Esophagus squamous epithelium (tissue), 5 donors: ENCODE results near the gene PRR14L. TPM values are rescaled to one million over a fixed set of nuclear protein-coding genes. Genes with fewer than 3 reads are reported as not detected.

Experiments used
- DNase-seq: peaks from one replicate; lab custom pipeline; 2025; lab: John Stamatoyannopoulos, UW
- H3K27ac ChIP-seq, 4 donors: fragments of 200-600 bp; sonication (generic); one replicate each; pipeline ENCODE4 v1.5.1; 2016 to 2019; ENCODE audit warnings: mild to moderate bottlenecking in 1 of 4
- H3K27me3 ChIP-seq, 4 donors: fragments of 200-600 bp; sonication (generic); 1 replicate in 3 of 4; 2 replicates in 1 of 4; pipeline versions ENCODE4 v1.5.1 to v1.6.0; 2017 to 2021; ENCODE audit warnings: antibody characterized with exemption in 1 of 4
- H3K36me3 ChIP-seq, 3 donors: fragments of 200-600 bp; sonication (generic); one replicate each; pipeline ENCODE4 v1.5.1; 2016 to 2019
- H3K4me1 ChIP-seq, 3 donors: fragments of 200-600 bp; sonication (generic); one replicate each; pipeline ENCODE4 v1.5.1; 2017 to 2019
- H3K4me3 ChIP-seq, 4 donors: fragments of 200-600 bp; sonication (generic); 1 replicate in 3 of 4; 2 replicates in 1 of 4; pipeline ENCODE4 v1.5.1; 2016 to 2019; ENCODE audit warnings: mild to moderate bottlenecking in 2 of 4, moderate library complexity in 1 of 4
- H3K9me3 ChIP-seq, 3 donors: fragments of 200-600 bp; sonication (generic); one replicate each; pipeline ENCODE4 v1.5.1; 2016 to 2019
- POLR2A ChIP-seq, 4 donors: fragments of 450-650 bp; IDR thresholded peaks; one replicate each; pipeline ENCODE4 v1.6.1; 2017; ENCODE audit warnings: antibody characterized with exemption in 4 of 4, mild to moderate bottlenecking in 4 of 4, moderate library complexity in 3 of 4
- WGBS, 2 donors: methylation state at CpG; one replicate each; pipeline ENCODE4 v1.1.5; 2018; 5-methylcytosine and 5-hydroxymethylcytosine counted together
- intact Hi-C: fragments of 100-400 bp; cut with DNase I; formaldehyde crosslinking; loops from one replicate; pipeline ENCODE4 v1.15.0; 2022
- total RNA-seq, 4 donors: library from RNA; depleted of rRNA; stranded (reverse); fragments of >200 nt; gene quantifications; one replicate each; pipeline ENCODE4 v1.1.0, GENCODE V29; 2016
- TF ChIP-seq, protein P1 (sequence below), 6 experiments: fragments of 450-650 bp in 4 of 6; fragments of 200-600 bp in 2 of 6; sonication (generic) in 2 of 6; IDR thresholded peaks; one replicate each; pipeline ENCODE4 v1.5.1; 2016 to 2019; ENCODE audit warnings: antibody characterized with exemption in 6 of 6, mild to moderate bottlenecking in 4 of 6, moderate library complexity in 4 of 6
- donor health status: DM: yes; HTN: yes; CAD: no.

PRR14L gene
- total RNA-seq, 4 donors from 2014 or later = 17.2 to 30.5 (median 25.7) TPM

DNA sequence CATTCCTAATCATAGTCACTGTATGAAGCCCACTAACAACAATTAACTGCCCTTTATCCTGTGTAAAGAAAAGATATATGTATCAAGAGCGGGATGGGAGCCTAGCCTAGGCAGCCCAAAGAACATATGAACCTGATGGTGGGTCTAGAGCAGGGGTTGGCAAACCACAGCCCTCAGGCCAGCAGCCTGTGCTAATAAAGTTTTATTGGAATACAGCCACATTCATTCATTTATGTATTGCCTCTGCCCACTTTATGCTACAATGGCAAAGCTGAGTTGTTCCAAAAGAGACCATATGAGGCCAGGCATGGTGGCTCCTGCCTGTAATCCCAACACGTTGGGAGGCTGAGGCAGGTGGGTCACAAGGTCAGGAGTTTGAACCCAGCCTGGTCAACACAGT lies 13.5 kb downstream of the PRR14L start:
- no peaks in the 10 kb centered on the region for H3K9me3 ChIP-seq
- no peak overlapping the region for H3K27ac ChIP-seq
- 92 to 95% methylated on average over 1 to 2 of the region's 2 CpGs for WGBS, 2 donors
- intact Hi-C loops = no loop called here
- peaks cover 0 to 25% (median 5%) of the 10 kb centered on the region in 3 donors for H3K4me1 ChIP-seq
- H3K4me3 ChIP-seq = no peak overlapping the region
- no peaks in the 10 kb centered on the region for H3K27me3 ChIP-seq
- H3K36me3 ChIP-seq = peaks cover 0 to 78% (median 0%) of the 10 kb centered on the region in 3 donors
- no peak for DNase-seq
- no peak for TF ChIP-seq POLR2A (IDR thresholded peaks at IDR 0.05)
- TF ChIP-seq, protein P1, sequence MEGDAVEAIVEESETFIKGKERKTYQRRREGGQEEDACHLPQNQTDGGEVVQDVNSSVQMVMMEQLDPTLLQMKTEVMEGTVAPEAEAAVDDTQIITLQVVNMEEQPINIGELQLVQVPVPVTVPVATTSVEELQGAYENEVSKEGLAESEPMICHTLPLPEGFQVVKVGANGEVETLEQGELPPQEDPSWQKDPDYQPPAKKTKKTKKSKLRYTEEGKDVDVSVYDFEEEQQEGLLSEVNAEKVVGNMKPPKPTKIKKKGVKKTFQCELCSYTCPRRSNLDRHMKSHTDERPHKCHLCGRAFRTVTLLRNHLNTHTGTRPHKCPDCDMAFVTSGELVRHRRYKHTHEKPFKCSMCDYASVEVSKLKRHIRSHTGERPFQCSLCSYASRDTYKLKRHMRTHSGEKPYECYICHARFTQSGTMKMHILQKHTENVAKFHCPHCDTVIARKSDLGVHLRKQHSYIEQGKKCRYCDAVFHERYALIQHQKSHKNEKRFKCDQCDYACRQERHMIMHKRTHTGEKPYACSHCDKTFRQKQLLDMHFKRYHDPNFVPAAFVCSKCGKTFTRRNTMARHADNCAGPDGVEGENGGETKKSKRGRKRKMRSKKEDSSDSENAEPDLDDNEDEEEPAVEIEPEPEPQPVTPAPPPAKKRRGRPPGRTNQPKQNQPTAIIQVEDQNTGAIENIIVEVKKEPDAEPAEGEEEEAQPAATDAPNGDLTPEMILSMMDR (IDR thresholded peaks at IDR 0.05) = no peak

DNA sequence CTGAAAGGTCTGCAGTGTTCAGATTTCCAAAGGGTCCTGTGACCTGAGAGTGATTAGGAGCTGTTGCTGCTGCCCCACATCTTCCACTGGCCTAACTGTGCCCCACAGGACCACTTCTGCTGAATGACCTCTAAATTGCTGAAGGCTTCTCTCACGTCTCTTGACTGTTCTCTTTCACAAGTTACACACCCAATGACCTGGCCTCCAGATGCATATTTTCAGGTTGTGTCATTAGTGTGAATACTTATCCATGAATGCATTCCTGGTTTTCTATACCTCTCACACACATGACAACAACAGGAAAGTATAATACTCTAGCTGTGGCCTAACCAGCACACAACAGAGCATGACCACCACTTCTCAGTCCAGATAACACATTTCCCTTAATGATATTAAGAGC lies 15.4 kb downstream of the PRR14L start:
- H3K9me3 ChIP-seq = no peaks in the 10 kb centered on the region
- peaks cover 0 to 74% (median 0%) of the 10 kb centered on the region in 3 donors for H3K36me3 ChIP-seq
- H3K27me3 ChIP-seq = no peaks in the 10 kb centered on the region
- H3K27ac ChIP-seq = no peak overlapping the region
- TF ChIP-seq, protein P1 (IDR thresholded peaks at IDR 0.05) = no peak
- no peak for TF ChIP-seq POLR2A (IDR thresholded peaks at IDR 0.05)
- H3K4me1 ChIP-seq = peaks cover 0 to 12% (median 0%) of the 10 kb centered on the region in 3 donors
- DNase-seq = no peak
- intact Hi-C loops = no loop called here
- H3K4me3 ChIP-seq = no peak overlapping the region
- 35 to 75% methylated on average over 1 of the region's 1 CpG for whole genome bisulfite sequencing, 2 donors

- H3K27ac ChIP-seq = no peak overlapping the region
- intact Hi-C loops = no loop called here
- no peaks in the 10 kb centered on the region for H3K27me3 ChIP-seq
- DNase-seq = no peak
- WGBS, 2 donors = 88 to 90% methylated on average over 7 of the region's 7 CpGs
- no peaks in the 10 kb centered on the region for H3K9me3 ChIP-seq
- TF ChIP-seq, protein P1 (IDR thresholded peaks at IDR 0.05) = no peak
- no peak for TF ChIP-seq POLR2A (IDR thresholded peaks at IDR 0.05)
- H3K36me3 ChIP-seq = peaks cover 0 to 69% (median 0%) of the 10 kb centered on the region in 3 donors
- H3K4me1 ChIP-seq = peaks cover 0 to 3% (median 0%) of the 10 kb centered on the region in 3 donors
- no peak overlapping the region for H3K4me3 ChIP-seq
Observed at GRCh38 chr22:31733580-31734079, 16.3 kb downstream of the PRR14L start.

DNA sequence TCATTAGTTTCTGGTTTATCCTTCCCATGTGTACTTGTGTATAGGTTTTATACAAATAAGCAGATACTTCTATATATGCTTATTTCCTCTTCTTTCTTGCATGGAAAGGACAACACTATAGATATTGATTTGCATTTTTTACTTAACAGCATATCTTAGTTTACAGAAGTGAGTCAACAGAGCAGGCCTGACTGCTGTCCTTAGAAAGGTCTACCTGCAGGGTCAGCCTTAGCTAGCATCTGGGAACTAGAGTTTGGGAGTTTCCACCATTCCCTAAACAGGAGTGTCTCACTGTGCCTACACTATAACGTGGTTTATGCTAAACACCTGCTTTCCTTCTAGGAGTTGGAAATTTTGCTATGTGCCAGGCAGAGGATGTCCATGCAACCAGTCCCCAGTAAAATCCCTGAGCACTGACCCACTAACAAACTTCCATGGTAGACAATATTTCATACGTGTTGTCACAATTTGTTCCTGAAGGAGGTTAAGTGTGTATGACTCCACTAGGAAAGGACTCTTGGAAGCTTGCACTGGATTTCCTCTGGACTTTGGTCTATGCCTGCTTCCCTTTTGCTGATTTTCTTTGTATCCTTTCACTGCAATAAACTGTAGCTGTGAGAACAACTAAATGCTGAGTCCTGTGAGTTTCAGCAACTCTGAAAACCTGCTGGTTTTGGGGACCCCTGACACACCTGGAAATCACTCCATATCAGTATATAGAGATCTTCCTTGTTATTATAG lies 17.7 kb downstream of the PRR14L start:
- no peak overlapping the region for H3K27ac ChIP-seq

GRCh38 chr22:31730344-31730711 lies 19.6 kb downstream of the PRR14L start:
- Histone ChIP-seq H3K36me3 (peaks cover 0 to 66% (median 0%) of the 10 kb centered on the region in 3 donors), H3K4me3 (no peak overlapping the region), H3K4me1 (no peaks in the 10 kb centered on the region), H3K27ac (no peak overlapping the region), H3K9me3 (no peaks in the 10 kb centered on the region), H3K27me3 (no peaks in the 10 kb centered on the region)
- TF ChIP-seq, protein P1 (IDR thresholded peaks at IDR 0.05) = no peak
- TF ChIP-seq POLR2A (IDR thresholded peaks at IDR 0.05) = no peak
- DNase-seq = no peak
- intact Hi-C loops = no loop called here
- 88 to 95% methylated on average over 8 of the region's 8 CpGs for WGBS, 2 donors

More for the DNA sequence above, 17.7 kb downstream of the PRR14L start:
- no peak for DNase-seq
- TF ChIP-seq, protein P1 (IDR thresholded peaks at IDR 0.05) = no peak
- no peak for TF ChIP-seq POLR2A (IDR thresholded peaks at IDR 0.05)
- no peaks in the 10 kb centered on the region for H3K9me3 ChIP-seq
- peaks cover 0 to 66% (median 0%) of the 10 kb centered on the region in 3 donors for H3K36me3 ChIP-seq
- no peaks in the 10 kb centered on the region for H3K4me1 ChIP-seq
- WGBS, 2 donors = 72 to 81% methylated on average over 2 of the region's 2 CpGs
- intact Hi-C loops = no loop called here
- H3K27me3 ChIP-seq = no peaks in the 10 kb centered on the region
- H3K4me3 ChIP-seq = no peak overlapping the region
